Spleen (tissue), 7 donors: Measurements from ENCODE around the gene SLC7A6.

ENCODE experiments used
- CTCF ChIP-seq, 11 experiments: fragments of 200-600 bp in 7 of 11; fragments of 450-650 bp in 4 of 11; sonication (generic) in 4 of 11; IDR thresholded peaks in 8 of 11; conservative IDR thresholded peaks in 3 of 11; 1 replicate in 7 of 11; 2 replicates in 4 of 11; pipeline versions ENCODE4 v1.4.0 to v1.8.0; 2016 to 2021; ENCODE audit warnings: antibody characterized with exemption in 11 of 11, inconsistent platforms in 4 of 11, mild to moderate bottlenecking in 1 of 11
- POLR2A ChIP-seq, 3 donors: fragments of 450-650 bp; IDR thresholded peaks; one replicate each; pipeline ENCODE4 v1.5.1; 2017; ENCODE audit warnings: antibody characterized with exemption in 3 of 3, mild to moderate bottlenecking in 1 of 3
- POLR2AphosphoS5 ChIP-seq, 3 donors: sonication (generic); formaldehyde crosslinking; IDR thresholded peaks; one replicate each; pipeline ENCODE4 v1.5.1; 2017; ENCODE audit warnings: antibody characterized with exemption in 3 of 3
- donor health status: DM: no; HTN: no; CAD: no; lungs with moderate emphysema.
- donor health status: DM: no; HTN: no; CAD: no.
- donor health status: DM: no; HTN: no; CAD: no.

DNA sequence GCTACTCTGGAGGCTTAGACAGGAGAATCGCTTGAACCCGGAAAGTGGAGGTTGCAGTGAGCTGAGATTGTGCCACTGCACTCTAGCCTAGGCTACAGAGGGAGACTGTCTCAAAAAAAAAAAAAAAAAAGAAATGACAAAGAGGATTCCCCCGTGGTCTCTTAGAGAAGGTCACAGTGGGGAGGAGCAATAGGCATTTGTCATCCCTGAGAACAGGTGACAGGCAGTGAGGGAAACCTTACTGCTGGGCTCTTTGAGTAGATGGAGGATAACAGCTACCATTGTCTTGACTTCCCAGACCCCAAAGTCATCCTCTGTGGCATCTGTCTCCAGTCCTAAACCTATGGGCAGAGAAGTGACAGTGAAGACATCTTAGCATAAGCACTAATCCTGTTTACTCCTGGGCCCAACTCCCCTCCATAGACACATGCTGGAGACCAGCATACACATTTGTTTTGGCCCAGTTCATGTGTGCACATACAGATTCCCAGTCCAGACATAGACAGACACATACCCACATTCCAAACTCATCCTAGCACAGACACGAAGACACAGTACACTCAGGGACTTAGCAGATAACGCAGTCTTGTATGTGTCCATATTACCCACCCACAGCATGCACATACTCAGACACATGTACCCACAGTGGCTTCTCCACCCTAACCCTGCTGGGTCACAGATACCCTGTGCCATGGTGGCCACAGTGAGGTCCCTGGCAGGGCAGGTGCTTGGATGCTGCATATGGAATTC is 31.1 kb upstream of the SLC7A6 start:
- no peak for TF ChIP-seq POLR2A (IDR thresholded peaks at IDR 0.05)
- TF ChIP-seq CTCF (IDR thresholded peaks at IDR 0.05 in 8 of 11, conservative IDR thresholded peaks at IDR 0.05 in 3 of 11) = no peak
- TF ChIP-seq POLR2AphosphoS5 (IDR thresholded peaks at IDR 0.05) = no peak
